ENCODE measurements around the gene DNAJC13. TPM values are rescaled to one million over a fixed set of nuclear protein-coding genes. Genes with fewer than 3 reads are reported as not detected.

DNAJC13 gene
- total RNA-seq, 1 experiment from 2014 or later, result 43.2 TPM

DNA sequence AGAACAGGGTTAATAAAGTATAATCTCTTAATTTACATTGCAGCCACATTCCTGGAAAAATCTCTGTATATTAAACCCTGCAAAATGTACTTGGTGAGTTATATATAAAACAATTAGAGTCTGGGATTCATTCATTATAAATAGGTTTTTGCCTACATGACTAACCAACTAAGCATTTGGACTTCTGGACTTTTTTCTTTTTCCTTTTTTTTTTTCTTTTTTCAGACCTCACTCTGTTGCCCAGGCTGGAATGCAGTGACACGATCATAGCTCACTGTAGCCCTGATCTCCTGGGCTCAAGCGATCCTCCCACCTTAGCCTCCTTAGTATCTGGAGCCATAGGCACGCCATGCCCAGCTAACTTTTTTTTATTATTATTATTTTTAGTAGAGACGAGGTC, 4.5 kb downstream of the DNAJC13 start:
- DNase-seq (ENCODE audit: low read depth in 1 of 2, low spot score in 2 of 2), result peak; percentile 47 to 73
- H3K36me3 ChIP-seq, result peaks cover 34% of the 10 kb centered on the region
- peaks cover 24% of the 10 kb centered on the region for H3K4me1 ChIP-seq (replicated peaks)
- no peaks in the 10 kb centered on the region for H3K27me3 ChIP-seq (replicated peaks)
- no peaks in the 10 kb centered on the region for H3K9me3 ChIP-seq (replicated peaks)
- no peak overlapping the region for H3K4me3 ChIP-seq
- peak overlapping the region; percentile 59 for H3K27ac ChIP-seq

DNA sequence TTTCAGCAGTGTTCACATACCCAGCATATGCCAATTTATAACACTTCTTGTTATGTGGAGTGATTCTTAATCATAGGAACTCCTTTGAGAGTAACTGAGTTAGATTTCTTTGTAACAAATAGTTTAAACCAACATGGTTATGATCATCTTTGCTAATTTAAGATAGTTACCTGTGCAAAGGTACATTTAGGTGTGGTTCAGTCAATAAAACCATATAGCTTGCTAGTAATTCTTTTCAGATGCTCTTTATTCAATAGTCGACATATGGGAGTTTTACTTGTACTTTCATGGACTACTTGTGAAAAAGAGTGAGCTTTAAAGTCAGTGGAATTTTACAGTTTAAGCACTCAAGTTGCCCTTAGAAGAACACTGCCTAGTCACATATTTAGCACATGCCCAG, 5.2 kb downstream of the DNAJC13 start:
- Histone ChIP-seq H3K9me3 (replicated peaks) (no peaks in the 10 kb centered on the region), H3K4me3 (no peak overlapping the region), H3K27ac (peak overlapping the region; percentile 59), H3K27me3 (replicated peaks) (no peaks in the 10 kb centered on the region), H3K36me3 (peaks cover 32% of the 10 kb centered on the region), H3K4me1 (replicated peaks) (peaks cover 24% of the 10 kb centered on the region)
- no peak for DNase-seq (ENCODE audit: low read depth in 1 of 2, low spot score in 2 of 2)

DNA sequence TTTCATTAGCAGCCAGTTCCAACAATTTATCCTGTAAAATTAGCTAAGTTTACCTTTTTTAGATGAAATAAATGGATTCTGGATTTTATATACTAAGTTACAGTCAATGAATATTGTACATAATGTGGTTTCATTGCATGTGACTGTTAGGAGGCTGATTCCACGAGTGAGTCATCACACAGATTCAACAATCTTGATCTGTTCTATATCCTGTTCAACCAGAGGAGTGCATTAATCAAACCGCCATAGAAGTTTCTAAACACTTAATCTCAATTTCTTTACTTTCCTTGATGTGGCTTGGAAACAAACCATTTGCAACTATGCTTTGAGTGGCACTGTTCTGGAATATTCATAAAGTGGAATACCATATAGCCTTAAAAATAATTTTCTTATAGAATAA, 15.3 kb downstream of the DNAJC13 start:
- H3K4me3 ChIP-seq, result no peak overlapping the region
- peak overlapping the region; percentile 31 for H3K27ac ChIP-seq
- H3K36me3 ChIP-seq, result peaks cover 20% of the 10 kb centered on the region
- H3K9me3 ChIP-seq (replicated peaks), result no peaks in the 10 kb centered on the region
- peaks cover 16% of the 10 kb centered on the region for H3K4me1 ChIP-seq (replicated peaks)
- no peak for DNase-seq (ENCODE audit: low read depth in 1 of 2, low spot score in 2 of 2)
- H3K27me3 ChIP-seq (replicated peaks), result no peaks in the 10 kb centered on the region

DNA sequence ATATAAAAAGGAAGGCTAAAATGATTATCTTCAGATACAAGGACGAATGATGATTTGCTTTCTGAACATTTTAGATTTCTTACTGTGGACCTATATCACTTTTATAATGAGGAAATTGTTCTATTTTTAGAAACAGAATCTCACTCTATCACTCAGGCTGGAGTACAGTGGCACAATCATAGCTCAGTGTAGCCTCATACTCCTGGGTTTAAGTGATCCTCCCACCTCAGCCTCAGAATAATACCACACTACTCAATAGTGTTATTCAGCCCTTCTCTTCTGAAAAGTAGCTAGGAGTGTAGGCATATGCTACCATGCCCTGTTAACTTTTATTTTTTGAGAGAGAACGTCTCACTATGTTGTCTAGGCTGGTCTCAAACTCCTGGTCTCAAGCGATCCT, 15.8 kb downstream of the DNAJC13 start:
- no peaks in the 10 kb centered on the region for H3K27me3 ChIP-seq (replicated peaks)
- no peak overlapping the region for H3K4me3 ChIP-seq
- H3K9me3 ChIP-seq (replicated peaks), result no peaks in the 10 kb centered on the region
- H3K4me1 ChIP-seq (replicated peaks), result peaks cover 16% of the 10 kb centered on the region
- no peak overlapping the region for H3K27ac ChIP-seq
- peaks cover 20% of the 10 kb centered on the region for H3K36me3 ChIP-seq
- no peak for DNase-seq (ENCODE audit: low read depth in 1 of 2, low spot score in 2 of 2)

DNA sequence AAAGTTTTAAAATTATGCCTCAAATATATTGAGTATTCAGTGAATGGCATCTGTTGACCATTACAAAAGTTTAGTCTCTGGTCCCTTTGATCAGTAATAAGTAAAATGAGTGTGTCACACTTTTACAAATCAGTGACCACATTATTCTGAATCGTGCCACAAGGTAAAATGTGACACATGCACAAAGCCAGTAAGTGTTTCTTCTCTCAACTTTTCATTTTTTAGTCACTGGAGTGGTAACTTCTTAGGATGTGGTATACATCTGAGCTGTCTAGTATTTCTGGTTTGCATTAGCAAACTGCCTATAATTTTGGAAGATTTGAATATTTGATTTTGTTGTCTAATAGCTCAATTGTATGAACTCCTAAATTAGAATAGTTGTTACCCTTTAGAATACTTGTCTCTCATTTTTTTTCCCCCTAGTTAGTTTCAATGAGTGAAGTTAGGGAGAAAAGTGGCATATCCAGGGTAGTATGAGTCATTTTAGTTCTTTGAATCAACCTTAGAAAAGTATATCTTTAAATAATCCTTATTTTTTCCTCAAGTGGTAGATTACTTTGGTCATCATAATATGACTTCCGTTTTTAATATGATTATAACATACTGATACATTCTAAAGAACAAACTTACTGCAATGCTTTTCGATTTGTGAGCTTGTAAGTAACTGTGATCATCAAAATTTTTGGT, 18.1 kb downstream of the DNAJC13 start:
- peaks cover 23% of the 10 kb centered on the region for H3K36me3 ChIP-seq
- H3K4me1 ChIP-seq (replicated peaks), result peaks cover 16% of the 10 kb centered on the region
- no peak overlapping the region for H3K4me3 ChIP-seq
- H3K27me3 ChIP-seq (replicated peaks), result no peaks in the 10 kb centered on the region
- no peak for DNase-seq (ENCODE audit: low read depth in 1 of 2, low spot score in 2 of 2)
- no peak overlapping the region for H3K27ac ChIP-seq
- H3K9me3 ChIP-seq (replicated peaks), result no peaks in the 10 kb centered on the region

DNA sequence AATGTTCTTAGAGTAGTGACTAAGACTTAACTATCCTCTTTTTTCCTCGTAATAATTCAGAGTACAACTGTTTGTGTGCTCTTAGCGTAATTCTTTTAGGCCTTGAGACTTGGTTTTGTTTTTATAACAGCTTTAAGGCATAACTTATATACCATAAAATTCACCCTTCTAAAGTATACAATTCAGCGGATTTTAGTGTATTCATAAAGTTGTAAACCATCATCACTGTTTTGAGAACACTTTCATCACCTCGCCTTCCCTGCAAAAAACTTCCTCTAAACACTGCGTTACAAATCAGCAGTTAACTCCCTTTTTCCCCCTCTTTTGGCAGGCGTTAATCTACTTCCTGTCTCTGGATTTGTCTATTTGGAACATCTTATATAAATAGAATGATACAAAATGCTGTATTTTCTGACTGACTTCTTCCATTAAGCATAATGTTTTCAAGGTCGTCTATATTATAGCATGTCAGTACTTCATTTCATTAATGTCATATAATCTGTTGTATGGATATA, 18.7 kb downstream of the DNAJC13 start:
- H3K27ac ChIP-seq, result no peak overlapping the region

DNA sequence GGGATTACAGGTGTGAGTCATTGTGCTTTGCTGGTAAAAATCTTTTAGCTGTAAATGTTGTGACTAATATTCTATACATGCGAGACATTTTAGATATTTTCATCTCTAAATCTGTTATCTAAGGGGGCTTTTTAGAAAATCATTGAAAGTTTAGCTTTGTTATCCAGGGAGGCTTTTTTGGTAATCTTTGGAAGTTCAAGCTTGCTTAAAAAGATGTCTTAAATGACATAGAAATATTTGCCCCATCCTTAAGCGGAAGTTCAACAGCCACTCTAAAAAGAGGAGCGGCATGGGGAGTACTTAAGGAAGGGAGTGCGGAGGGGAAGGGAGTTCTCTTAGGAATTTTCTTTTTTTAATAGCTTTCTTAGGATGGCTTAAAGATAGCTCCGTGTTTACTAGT, 26.1 kb downstream of the DNAJC13 start:
- no peaks in the 10 kb centered on the region for H3K27me3 ChIP-seq (replicated peaks)
- peaks cover 30% of the 10 kb centered on the region for H3K4me1 ChIP-seq (replicated peaks)
- H3K36me3 ChIP-seq, result peaks cover 23% of the 10 kb centered on the region
- no peak for DNase-seq (ENCODE audit: low read depth in 1 of 2, low spot score in 2 of 2)
- H3K27ac ChIP-seq, result peak overlapping the region; percentile 62
- H3K4me3 ChIP-seq, result no peak overlapping the region
- H3K9me3 ChIP-seq (replicated peaks), result no peaks in the 10 kb centered on the region

More for the DNA sequence above, 18.7 kb downstream of the DNAJC13 start:
- peaks cover 23% of the 10 kb centered on the region for H3K36me3 ChIP-seq
- no peaks in the 10 kb centered on the region for H3K9me3 ChIP-seq (replicated peaks)
- H3K27me3 ChIP-seq (replicated peaks), result no peaks in the 10 kb centered on the region
- DNase-seq (ENCODE audit: low read depth in 1 of 2, low spot score in 2 of 2), result no peak
- H3K4me3 ChIP-seq, result no peak overlapping the region
- peaks cover 16% of the 10 kb centered on the region for H3K4me1 ChIP-seq (replicated peaks)

DNA sequence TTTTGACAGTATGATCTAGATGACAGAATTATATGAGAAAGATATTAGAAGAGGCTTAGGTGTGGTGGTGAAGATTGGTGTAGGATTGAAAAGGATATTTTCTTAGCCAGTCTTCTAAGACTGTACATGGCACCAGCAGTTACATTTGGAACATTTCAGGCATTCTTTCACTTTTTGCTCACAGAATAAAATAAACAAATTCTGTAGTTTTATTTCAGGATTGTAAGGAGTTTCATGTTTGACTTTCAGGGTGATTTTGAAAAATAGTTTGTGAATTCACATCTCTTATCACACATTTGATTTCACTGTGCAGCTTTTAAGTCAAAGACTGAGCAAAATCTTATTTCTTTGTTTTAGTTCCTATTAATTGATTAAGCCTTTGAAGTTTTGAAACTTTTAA, 27.1 kb downstream of the DNAJC13 start:
- no peak overlapping the region for H3K4me3 ChIP-seq
- no peaks in the 10 kb centered on the region for H3K9me3 ChIP-seq (replicated peaks)
- no peaks in the 10 kb centered on the region for H3K27me3 ChIP-seq (replicated peaks)
- peaks cover 23% of the 10 kb centered on the region for H3K36me3 ChIP-seq
- peaks cover 30% of the 10 kb centered on the region for H3K4me1 ChIP-seq (replicated peaks)
- peak in 1 of 2 experiments; percentile 55 for DNase-seq (ENCODE audit: low read depth in 1 of 2, low spot score in 2 of 2)
- peak overlapping the region; percentile 62 for H3K27ac ChIP-seq

DNA sequence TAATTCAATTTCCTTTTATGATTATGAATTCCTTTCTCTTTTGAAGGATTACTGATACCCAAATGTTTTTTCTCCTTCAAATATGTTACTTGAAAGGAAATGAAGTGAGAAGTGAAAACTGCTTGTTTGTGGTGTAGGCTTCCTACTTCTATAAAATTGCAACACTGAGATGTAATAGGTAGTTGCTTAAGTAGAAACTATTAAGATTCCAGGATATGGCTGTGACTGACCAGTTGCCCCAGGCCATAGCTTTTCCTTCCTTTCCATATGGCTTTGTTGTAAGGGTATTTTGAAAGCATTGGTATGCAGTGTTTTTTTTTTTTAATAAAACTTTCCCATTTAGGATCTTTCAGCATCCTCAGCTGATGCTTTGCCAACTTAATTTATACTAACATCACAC, 28.5 kb downstream of the DNAJC13 start:
- peaks cover 21% of the 10 kb centered on the region for H3K36me3 ChIP-seq
- no peaks in the 10 kb centered on the region for H3K27me3 ChIP-seq (replicated peaks)
- H3K4me3 ChIP-seq, result no peak overlapping the region
- peak overlapping the region; percentile 62 for H3K27ac ChIP-seq
- peaks cover 30% of the 10 kb centered on the region for H3K4me1 ChIP-seq (replicated peaks)
- DNase-seq (ENCODE audit: low read depth in 1 of 2, low spot score in 2 of 2), result peak in 1 of 2 experiments; percentile 38
- H3K9me3 ChIP-seq (replicated peaks), result no peaks in the 10 kb centered on the region

DNA sequence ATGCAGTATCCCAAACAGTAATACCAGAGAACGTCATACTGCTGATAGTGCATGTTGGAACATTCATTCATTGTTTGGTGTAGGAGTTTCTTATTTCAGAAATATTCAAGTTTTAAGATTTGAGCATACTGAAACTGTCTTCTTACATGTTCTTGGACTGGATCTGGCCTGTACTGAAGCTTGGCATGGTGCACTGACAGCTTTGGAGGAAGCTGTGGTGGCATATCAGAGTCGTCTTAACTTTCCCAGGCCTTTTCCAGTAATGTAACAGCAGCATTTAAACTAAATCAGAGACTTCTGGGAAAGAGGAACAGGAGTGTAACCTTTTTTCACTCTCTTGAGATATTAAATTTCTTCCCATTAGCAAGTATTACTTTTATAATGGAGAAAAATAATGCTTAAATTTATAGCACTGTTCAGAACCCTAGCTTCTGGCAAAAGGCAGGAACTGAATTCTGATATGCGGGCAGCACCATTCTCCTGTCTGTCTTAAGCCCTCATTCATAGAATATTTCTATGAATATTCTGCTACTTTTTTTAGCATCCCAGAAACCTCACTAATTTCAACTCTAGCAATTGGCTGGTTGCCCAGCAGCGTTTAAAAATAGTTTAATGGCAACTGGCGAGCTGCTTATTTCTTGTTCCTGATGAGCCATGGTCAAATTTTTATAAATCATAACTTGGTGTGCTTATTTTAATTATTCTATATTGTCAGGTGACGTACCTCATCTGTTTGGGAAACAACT, 31.1 kb downstream of the DNAJC13 start:
- H3K4me1 ChIP-seq (replicated peaks), result peaks cover 28% of the 10 kb centered on the region
- H3K9me3 ChIP-seq (replicated peaks), result no peaks in the 10 kb centered on the region
- no peak overlapping the region for H3K4me3 ChIP-seq
- H3K36me3 ChIP-seq, result peaks cover 37% of the 10 kb centered on the region
- no peak overlapping the region for H3K27ac ChIP-seq
- no peak for DNase-seq (ENCODE audit: low read depth in 1 of 2, low spot score in 2 of 2)
- H3K27me3 ChIP-seq (replicated peaks), result no peaks in the 10 kb centered on the region

DNA sequence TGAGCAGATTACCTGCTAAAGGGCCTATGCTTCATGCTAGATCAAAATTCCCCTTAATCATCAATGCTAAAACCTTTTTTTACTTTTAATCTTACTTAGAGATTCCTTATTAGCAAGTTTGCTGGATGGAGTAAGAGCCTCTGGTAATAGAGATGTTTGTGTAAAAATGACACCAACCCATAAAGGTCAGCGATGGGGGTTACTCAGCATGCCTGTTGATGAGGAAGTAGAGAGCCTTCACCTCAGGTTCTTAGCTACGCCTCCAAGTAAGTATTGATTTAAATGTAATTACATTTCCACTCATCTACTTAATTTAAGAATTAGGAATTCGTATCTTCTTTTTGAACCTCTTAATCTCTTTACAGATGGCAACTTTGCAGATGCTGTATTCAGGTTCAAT, 38.8 kb downstream of the DNAJC13 start:
- no peaks in the 10 kb centered on the region for H3K4me1 ChIP-seq (replicated peaks)
- H3K4me3 ChIP-seq, result no peak overlapping the region
- H3K27ac ChIP-seq, result no peak overlapping the region
- H3K36me3 ChIP-seq, result peaks cover 82% of the 10 kb centered on the region
- no peak for DNase-seq (ENCODE audit: low read depth in 1 of 2, low spot score in 2 of 2)
- H3K9me3 ChIP-seq (replicated peaks), result no peaks in the 10 kb centered on the region
- H3K27me3 ChIP-seq (replicated peaks), result no peaks in the 10 kb centered on the region

DNA sequence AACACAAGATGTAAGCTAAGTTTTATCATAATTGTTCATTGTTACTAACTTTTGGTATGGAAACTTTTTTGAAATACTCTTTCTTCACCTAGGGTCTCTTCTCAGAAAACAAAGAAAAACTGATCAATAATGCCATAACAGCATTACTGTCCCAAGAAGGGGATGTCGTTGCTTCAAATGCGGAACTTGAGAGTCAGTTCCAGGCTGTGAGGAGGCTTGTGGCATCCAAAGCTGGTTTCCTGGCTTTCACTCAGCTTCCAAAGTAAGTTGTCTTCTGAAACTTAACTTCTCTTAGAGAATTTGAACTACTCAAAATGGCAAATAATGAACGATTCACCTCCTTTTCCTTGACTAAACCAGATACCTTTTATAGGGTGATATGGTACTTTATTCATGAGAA, 39.3 kb downstream of the DNAJC13 start:
- DNase-seq (ENCODE audit: low read depth in 1 of 2, low spot score in 2 of 2), result no peak
- no peaks in the 10 kb centered on the region for H3K4me1 ChIP-seq (replicated peaks)
- H3K36me3 ChIP-seq, result peaks cover 85% of the 10 kb centered on the region
- H3K9me3 ChIP-seq (replicated peaks), result no peaks in the 10 kb centered on the region
- H3K27me3 ChIP-seq (replicated peaks), result no peaks in the 10 kb centered on the region
- H3K4me3 ChIP-seq, result no peak overlapping the region
- H3K27ac ChIP-seq, result no peak overlapping the region

DNA sequence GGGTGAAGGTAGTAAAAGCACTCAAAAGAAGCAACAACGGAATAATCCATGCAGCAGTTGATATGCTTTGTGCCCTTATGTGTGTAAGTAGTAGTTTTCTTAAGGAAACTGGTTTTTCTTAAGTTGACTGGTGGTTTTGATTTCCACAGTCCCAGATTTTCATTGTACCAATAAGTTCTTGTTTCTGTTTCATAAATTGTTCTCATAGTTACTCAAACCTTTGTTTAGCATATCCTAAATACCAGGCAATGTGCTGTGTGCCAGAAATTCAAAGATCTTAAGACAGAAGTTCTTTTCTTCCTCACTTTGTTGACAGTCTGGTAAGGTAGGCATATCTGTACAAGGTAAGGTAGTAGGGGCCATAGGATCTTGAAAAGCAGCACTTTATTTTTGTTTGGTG, 40.0 kb downstream of the DNAJC13 start:
- H3K9me3 ChIP-seq (replicated peaks), result no peaks in the 10 kb centered on the region
- no peaks in the 10 kb centered on the region for H3K4me1 ChIP-seq (replicated peaks)
- H3K27ac ChIP-seq, result no peak overlapping the region
- H3K36me3 ChIP-seq, result peaks cover 82% of the 10 kb centered on the region
- H3K27me3 ChIP-seq (replicated peaks), result no peaks in the 10 kb centered on the region
- H3K4me3 ChIP-seq, result no peak overlapping the region
- DNase-seq (ENCODE audit: low read depth in 1 of 2, low spot score in 2 of 2), result no peak

DNA sequence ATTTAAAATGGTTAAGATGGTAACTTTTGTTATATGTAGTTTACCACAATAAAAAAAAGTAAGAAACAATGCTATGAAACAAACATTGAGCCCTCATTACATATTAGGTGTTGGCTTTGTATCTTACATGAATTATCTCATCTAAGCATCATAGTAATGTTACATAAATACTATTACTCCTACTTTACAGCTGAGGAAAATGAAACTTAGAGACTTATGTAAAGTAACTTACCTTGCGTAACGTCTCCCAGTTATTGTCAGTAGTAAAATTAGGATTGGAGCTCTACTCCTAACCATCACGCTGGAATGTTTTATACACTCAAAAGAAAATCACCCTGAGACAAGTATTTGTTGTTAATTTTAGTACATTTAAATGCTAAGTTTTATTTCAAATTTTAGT, 42.2 kb downstream of the DNAJC13 start:
- H3K27me3 ChIP-seq (replicated peaks), result no peaks in the 10 kb centered on the region
- DNase-seq (ENCODE audit: low read depth in 1 of 2, low spot score in 2 of 2), result no peak
- no peaks in the 10 kb centered on the region for H3K9me3 ChIP-seq (replicated peaks)
- H3K4me3 ChIP-seq, result no peak overlapping the region
- H3K27ac ChIP-seq, result no peak overlapping the region
- H3K36me3 ChIP-seq, result peaks cover 79% of the 10 kb centered on the region
- H3K4me1 ChIP-seq (replicated peaks), result no peaks in the 10 kb centered on the region

All from SJSA1 (cell line).